Measurements from ENCODE around the gene KIF15. TPM values are rescaled to one million over a fixed set of nuclear protein-coding genes. Genes with fewer than 3 reads are reported as not detected.

Gene KIF15
- total RNA-seq, 1 donor from 2014 or later: 0.81 TPM

- no peaks in the 10 kb centered on the region for H3K4me1 ChIP-seq
- no peak for TF ChIP-seq CTCF (IDR thresholded peaks at IDR 0.05)
- intact Hi-C loops (cut with DNase I): no loop called here
- no peak overlapping the region for H3K27ac ChIP-seq
- H3K4me3 ChIP-seq: no peak overlapping the region
- DNase-seq: no peak
- no peaks in the 10 kb centered on the region for H3K9me3 ChIP-seq
- no peaks in the 10 kb centered on the region for H3K36me3 ChIP-seq
- no peaks in the 10 kb centered on the region for H3K27me3 ChIP-seq
- ATAC-seq: no peak
These were observed 69.6 kb downstream of the KIF15 start for GRCh38 chr3:44831232-44831631.

- no peak for DNase-seq
- Histone ChIP-seq H3K9me3 (peaks cover 5% of the 10 kb centered on the region), H3K27ac (no peak overlapping the region), H3K36me3 (no peaks in the 10 kb centered on the region), H3K27me3 (no peaks in the 10 kb centered on the region), H3K4me1 (no peaks in the 10 kb centered on the region), H3K4me3 (no peak overlapping the region)
- no peak for TF ChIP-seq CTCF (IDR thresholded peaks at IDR 0.05)
- intact Hi-C loops (cut with DNase I): no loop called here
- ATAC-seq: no peak
These were observed 70.4 kb downstream of the KIF15 start for GRCh38 chr3:44832032-44832431.

GRCh38 chr3:44832965-44833364 lies 71.4 kb downstream of the KIF15 start:
- Histone ChIP-seq H3K27ac (no peak overlapping the region), H3K27me3 (no peaks in the 10 kb centered on the region), H3K9me3 (peaks cover 10% of the 10 kb centered on the region), H3K36me3 (no peaks in the 10 kb centered on the region), H3K4me3 (no peak overlapping the region), H3K4me1 (no peaks in the 10 kb centered on the region)
- intact Hi-C loops (cut with DNase I): no loop called here
- ATAC-seq: no peak
- no peak for DNase-seq
- no peak for TF ChIP-seq CTCF (IDR thresholded peaks at IDR 0.05)

- ATAC-seq: no peak
- Histone ChIP-seq H3K27me3 (no peaks in the 10 kb centered on the region), H3K4me3 (no peak overlapping the region), H3K27ac (no peak overlapping the region), H3K4me1 (no peaks in the 10 kb centered on the region), H3K9me3 (peaks cover 10% of the 10 kb centered on the region), H3K36me3 (no peaks in the 10 kb centered on the region)
- intact Hi-C loops (cut with DNase I): no loop called here
- TF ChIP-seq CTCF (IDR thresholded peaks at IDR 0.05): no peak
- DNase-seq: no peak
These were observed 71.8 kb downstream of the KIF15 start for GRCh38 chr3:44833394-44833793.

- DNase-seq (no peak), ATAC-seq (no peak)
- no peaks in the 10 kb centered on the region for H3K36me3 ChIP-seq
- H3K27ac ChIP-seq: no peak overlapping the region
- H3K27me3 ChIP-seq: no peaks in the 10 kb centered on the region
- H3K9me3 ChIP-seq: peaks cover 10% of the 10 kb centered on the region
- H3K4me1 ChIP-seq: no peaks in the 10 kb centered on the region
- intact Hi-C loops (cut with DNase I): no loop called here
- TF ChIP-seq CTCF (IDR thresholded peaks at IDR 0.05): no peak
- H3K4me3 ChIP-seq: no peak overlapping the region
These were observed 74.1 kb downstream of the KIF15 start for GRCh38 chr3:44835684-44836083.

- no peaks in the 10 kb centered on the region for H3K27me3 ChIP-seq
- intact Hi-C loops (cut with DNase I): no loop called here
- TF ChIP-seq CTCF (IDR thresholded peaks at IDR 0.05): no peak
- no peak overlapping the region for H3K27ac ChIP-seq
- DNase-seq (no peak), ATAC-seq (no peak)
- H3K4me3 ChIP-seq: no peak overlapping the region
- peaks cover under 1% of the 10 kb centered on the region for H3K9me3 ChIP-seq
- no peaks in the 10 kb centered on the region for H3K36me3 ChIP-seq
- no peaks in the 10 kb centered on the region for H3K4me1 ChIP-seq
These were observed 80.8 kb downstream of the KIF15 start for GRCh38 chr3:44842376-44842775.
